Body of pancreas (tissue), 4 donors: Measurements from ENCODE around the gene EFCAB6. TPM values are rescaled to one million over a fixed set of nuclear protein-coding genes. Genes with fewer than 3 reads are reported as not detected.

ENCODE experiments used
- ATAC-seq: fragments of 150-250 bp; one replicate; pipeline ENCODE4 v1.9.1; 2016
- DNase-seq, 4 donors: peaks; one replicate each; pipeline ENCODE4 v3.0.0-alpha.2; 2019
- H3K27ac ChIP-seq, 4 donors: fragments of 200-600 bp; sonication (generic); 1 replicate in 3 of 4; 2 replicates in 1 of 4; pipeline versions ENCODE4 v1.5.1 to v1.6.1; 2016 to 2019; ENCODE audit warnings: mild to moderate bottlenecking in 1 of 4, mixed read lengths in 1 of 4, moderate library complexity in 1 of 4
- H3K27me3 ChIP-seq, 2 donors: fragments of 200-600 bp; sonication (generic); one replicate each; pipeline ENCODE4 v1.6.0; 2016; ENCODE audit warnings: mild to moderate bottlenecking in 1 of 2
- H3K36me3 ChIP-seq, 2 donors: fragments of 200-600 bp; sonication (generic); replicated peaks in 1 of 2; 2 replicates each; pipeline ENCODE4 v1.5.1; 2016; ENCODE audit warnings: low read depth in 2 of 2; ENCODE audit not compliant: insufficient read depth in 1 of 2
- H3K4me1 ChIP-seq: fragments of 200-600 bp; sonication (generic); one replicate; pipeline ENCODE4 v1.6.0; 2016
- H3K4me3 ChIP-seq, 2 donors: fragments of 200-600 bp; sonication (generic); 1 replicate in 1 of 2; 2 replicates in 1 of 2; pipeline ENCODE4 v1.5.1; 2016 to 2019
- H3K9me3 ChIP-seq, 3 donors: fragments of 200-600 bp; sonication (generic); 1 replicate in 2 of 3; 2 replicates in 1 of 3; pipeline ENCODE4 v1.5.1; 2016
- POLR2A ChIP-seq, 3 donors: fragments of 450-650 bp; IDR thresholded peaks; one replicate each; pipeline ENCODE4 v1.6.1; 2016; ENCODE audit warnings: antibody characterized with exemption in 3 of 3, mild to moderate bottlenecking in 2 of 3
- WGBS, 2 donors: methylation state at CpG; one replicate each; pipeline ENCODE4 v1.1.5; 2017; 5-methylcytosine and 5-hydroxymethylcytosine counted together
- intact Hi-C: fragments of 100-400 bp; cut with DNase I; formaldehyde crosslinking; loops from one replicate; pipeline ENCODE4 v1.15.1; 2023
- total RNA-seq, 2 donors: library from RNA; depleted of rRNA; stranded (reverse); fragments of >200 nt; gene quantifications; one replicate each; pipeline ENCODE4 v1.1.0, GENCODE V29; 2016
- TF ChIP-seq, protein P1 (sequence below), 7 experiments: fragments of 450-650 bp in 4 of 7; fragments of 200-600 bp in 3 of 7; sonication (generic) in 3 of 7; IDR thresholded peaks; one replicate each; pipeline ENCODE4 v1.5.1; 2016 to 2019; ENCODE audit warnings: antibody characterized with exemption in 7 of 7

Gene EFCAB6
- total RNA-seq, 2 donors from 2014 or later: 4.0 to 4.4 TPM

DNA sequence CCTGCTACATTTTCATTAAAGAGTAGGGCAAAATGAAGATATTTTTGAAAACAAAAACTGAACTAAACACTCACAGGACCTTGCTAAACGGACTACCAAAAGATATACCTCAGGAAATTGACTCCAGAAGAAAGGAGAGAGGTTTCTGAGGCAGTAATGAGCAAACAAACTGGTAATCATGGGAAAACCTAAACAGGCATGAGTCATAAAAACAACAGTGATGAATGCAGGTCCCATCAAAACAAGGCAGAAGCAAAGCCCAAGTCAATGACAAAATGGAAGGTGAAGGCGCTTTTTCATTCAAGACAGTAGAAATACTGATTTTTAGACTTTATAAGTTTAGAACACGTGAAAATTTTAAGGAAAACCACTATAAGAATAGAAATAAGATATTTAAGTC is 104.5 kb downstream of the EFCAB6 start:
- intact Hi-C loops: no loop called here
- Histone ChIP-seq H3K4me3 (no peak overlapping the region), H3K27me3 (no peaks in the 10 kb centered on the region), H3K4me1 (no peaks in the 10 kb centered on the region), H3K36me3 (no peaks in the 10 kb centered on the region), H3K9me3 (peaks cover 0 to 4% (median 3%) of the 10 kb centered on the region in 3 donors), H3K27ac (no peak overlapping the region)
- TF ChIP-seq, protein P1, sequence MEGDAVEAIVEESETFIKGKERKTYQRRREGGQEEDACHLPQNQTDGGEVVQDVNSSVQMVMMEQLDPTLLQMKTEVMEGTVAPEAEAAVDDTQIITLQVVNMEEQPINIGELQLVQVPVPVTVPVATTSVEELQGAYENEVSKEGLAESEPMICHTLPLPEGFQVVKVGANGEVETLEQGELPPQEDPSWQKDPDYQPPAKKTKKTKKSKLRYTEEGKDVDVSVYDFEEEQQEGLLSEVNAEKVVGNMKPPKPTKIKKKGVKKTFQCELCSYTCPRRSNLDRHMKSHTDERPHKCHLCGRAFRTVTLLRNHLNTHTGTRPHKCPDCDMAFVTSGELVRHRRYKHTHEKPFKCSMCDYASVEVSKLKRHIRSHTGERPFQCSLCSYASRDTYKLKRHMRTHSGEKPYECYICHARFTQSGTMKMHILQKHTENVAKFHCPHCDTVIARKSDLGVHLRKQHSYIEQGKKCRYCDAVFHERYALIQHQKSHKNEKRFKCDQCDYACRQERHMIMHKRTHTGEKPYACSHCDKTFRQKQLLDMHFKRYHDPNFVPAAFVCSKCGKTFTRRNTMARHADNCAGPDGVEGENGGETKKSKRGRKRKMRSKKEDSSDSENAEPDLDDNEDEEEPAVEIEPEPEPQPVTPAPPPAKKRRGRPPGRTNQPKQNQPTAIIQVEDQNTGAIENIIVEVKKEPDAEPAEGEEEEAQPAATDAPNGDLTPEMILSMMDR (IDR thresholded peaks at IDR 0.05): no peak
- TF ChIP-seq POLR2A (IDR thresholded peaks at IDR 0.05): no peak
- DNase-seq (no peak), ATAC-seq (no peak)
- WGBS, 2 donors: 87 to 88% methylated on average over 3 of the region's 3 CpGs

DNA sequence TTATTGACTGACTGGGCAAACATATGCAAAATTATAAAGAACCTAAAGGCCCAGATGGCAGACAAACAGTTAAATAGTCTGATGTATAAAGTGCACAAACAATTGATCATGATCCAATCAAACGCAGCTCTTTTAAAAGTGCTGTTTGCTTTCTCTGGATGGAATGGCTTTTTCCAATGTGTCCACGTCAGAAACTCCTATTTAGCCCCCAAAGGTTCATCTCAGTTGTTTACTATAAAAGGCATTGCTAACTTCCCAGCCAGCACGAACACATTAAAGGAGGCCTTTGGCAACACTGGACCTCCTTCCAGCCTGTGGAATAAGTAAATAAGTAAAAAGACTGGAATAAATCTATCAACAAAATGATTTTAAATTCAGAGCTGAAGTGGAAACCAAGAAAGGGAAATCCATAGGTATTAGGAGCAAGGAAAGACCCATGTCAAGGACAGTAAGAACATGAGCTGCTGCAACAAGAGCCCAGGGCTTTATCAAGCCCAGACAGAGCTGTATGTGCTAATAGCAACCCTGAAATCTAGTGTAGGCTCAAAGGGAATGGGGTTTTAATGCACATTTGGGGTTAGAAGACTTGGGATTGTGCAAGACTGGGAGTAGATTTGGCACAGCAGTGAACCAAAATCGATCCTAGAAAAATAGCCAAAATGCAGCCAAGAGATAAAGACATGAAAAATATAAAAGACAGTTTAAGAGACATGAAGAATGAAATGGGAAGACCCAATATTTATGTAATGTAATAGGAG is 105.4 kb downstream of the EFCAB6 start:
- Histone ChIP-seq H3K36me3 (no peaks in the 10 kb centered on the region), H3K9me3 (peaks cover 0 to 4% (median 3%) of the 10 kb centered on the region in 3 donors), H3K27me3 (no peaks in the 10 kb centered on the region), H3K4me1 (no peaks in the 10 kb centered on the region), H3K27ac (no peak overlapping the region), H3K4me3 (no peak overlapping the region)
- ATAC-seq (no peak), DNase-seq (no peak)
- WGBS, 2 donors: 61 to 76% methylated on average over 4 of the region's 4 CpGs
- no peak for TF ChIP-seq POLR2A (IDR thresholded peaks at IDR 0.05)
- TF ChIP-seq, protein P1 (IDR thresholded peaks at IDR 0.05): no peak
- intact Hi-C loops: no loop called here

DNA sequence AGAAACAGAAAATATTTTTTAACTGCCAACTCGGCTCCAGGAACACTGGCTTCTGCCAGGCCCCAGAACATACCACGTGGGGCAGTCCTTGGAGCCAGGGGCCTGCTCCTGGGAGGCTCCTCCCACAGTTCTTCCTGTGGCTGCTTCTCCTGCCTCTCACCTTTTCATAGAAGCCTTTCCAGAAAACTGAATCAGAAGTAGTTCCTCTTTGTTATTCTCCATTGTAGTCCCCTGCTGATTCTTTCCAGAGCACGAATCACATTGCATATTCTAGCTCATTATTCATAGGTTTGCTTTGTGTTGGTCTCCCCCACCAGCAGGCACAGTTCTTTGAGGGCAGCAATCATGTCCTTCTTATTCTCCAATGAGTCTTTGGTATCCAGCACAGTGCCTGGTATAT is 106.0 kb downstream of the EFCAB6 start:
- H3K4me3 ChIP-seq: no peak overlapping the region
- H3K27ac ChIP-seq: no peak overlapping the region
- no peak for TF ChIP-seq POLR2A (IDR thresholded peaks at IDR 0.05)
- TF ChIP-seq, protein P1 (IDR thresholded peaks at IDR 0.05): no peak
- H3K36me3 ChIP-seq: no peaks in the 10 kb centered on the region
- no peaks in the 10 kb centered on the region for H3K27me3 ChIP-seq
- intact Hi-C loops: no loop called here
- peaks cover 0 to 4% (median 3%) of the 10 kb centered on the region in 3 donors for H3K9me3 ChIP-seq
- WGBS, 2 donors: 71 to 77% methylated on average over 3 of the region's 3 CpGs
- ATAC-seq (no peak), DNase-seq (no peak)
- H3K4me1 ChIP-seq: no peaks in the 10 kb centered on the region

DNA sequence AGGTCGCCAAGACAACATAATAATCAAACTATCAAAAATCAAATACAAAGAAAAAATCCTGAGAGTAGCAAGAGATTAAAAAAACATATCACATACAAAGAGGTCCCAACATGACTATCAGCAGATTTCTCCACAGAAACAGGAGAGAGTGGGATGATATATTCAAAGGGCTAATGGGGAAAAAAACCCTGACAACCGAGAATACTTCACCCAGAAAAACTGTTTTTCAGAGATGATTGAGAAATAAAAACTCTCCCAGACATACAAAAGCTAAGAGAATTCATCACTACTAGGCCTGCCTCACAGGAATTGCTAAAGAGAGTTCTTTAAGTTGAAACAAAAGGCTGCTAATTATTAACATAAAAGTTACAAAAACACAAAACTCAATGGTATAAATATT is 108.1 kb downstream of the EFCAB6 start:
- TF ChIP-seq POLR2A (IDR thresholded peaks at IDR 0.05): no peak
- TF ChIP-seq, protein P1 (IDR thresholded peaks at IDR 0.05): no peak
- 84% methylated on average over 2 of the region's 2 CpGs for WGBS, 2 donors
- H3K27me3 ChIP-seq: no peaks in the 10 kb centered on the region
- no peak overlapping the region for H3K27ac ChIP-seq
- H3K9me3 ChIP-seq: peaks cover 0 to 4% (median 3%) of the 10 kb centered on the region in 3 donors
- intact Hi-C loops: no loop called here
- H3K36me3 ChIP-seq: no peaks in the 10 kb centered on the region
- no peaks in the 10 kb centered on the region for H3K4me1 ChIP-seq
- DNase-seq (no peak), ATAC-seq (no peak)
- H3K4me3 ChIP-seq: no peak overlapping the region

DNA sequence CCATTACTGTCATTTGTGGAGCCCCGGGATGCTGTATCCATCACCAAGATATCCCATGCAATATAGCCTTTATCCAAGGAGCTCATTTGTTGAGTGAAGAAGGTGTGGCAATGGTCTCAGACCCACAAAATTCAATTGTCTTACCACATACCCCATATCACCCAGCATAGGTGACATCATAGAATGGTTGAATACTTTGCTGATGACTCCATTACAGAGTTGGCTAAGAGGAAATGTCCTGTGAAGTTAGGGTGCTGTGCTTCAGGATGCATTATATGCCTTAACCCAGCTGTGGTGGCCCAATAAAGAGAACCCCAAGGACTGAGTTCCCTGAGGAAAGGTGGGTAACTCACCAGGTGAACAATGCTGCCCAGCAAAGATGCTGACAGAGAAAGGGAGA is 113.7 kb downstream of the EFCAB6 start:
- no peak for ATAC-seq
- Histone ChIP-seq H3K36me3 (no peaks in the 10 kb centered on the region), H3K27ac (no peak overlapping the region)

More for the DNA sequence above, 113.7 kb downstream of the EFCAB6 start:
- DNase-seq: no peak
- no peak for TF ChIP-seq POLR2A (IDR thresholded peaks at IDR 0.05)
- WGBS, 2 donors: 79 to 100% methylated on average over 1 of the region's 1 CpG
- Histone ChIP-seq H3K9me3 (no peaks in the 10 kb centered on the region), H3K4me3 (no peak overlapping the region), H3K4me1 (no peaks in the 10 kb centered on the region), H3K27me3 (no peaks in the 10 kb centered on the region)
- intact Hi-C loops: no loop called here
